ENCODE results near the gene SMPD2.

DNA sequence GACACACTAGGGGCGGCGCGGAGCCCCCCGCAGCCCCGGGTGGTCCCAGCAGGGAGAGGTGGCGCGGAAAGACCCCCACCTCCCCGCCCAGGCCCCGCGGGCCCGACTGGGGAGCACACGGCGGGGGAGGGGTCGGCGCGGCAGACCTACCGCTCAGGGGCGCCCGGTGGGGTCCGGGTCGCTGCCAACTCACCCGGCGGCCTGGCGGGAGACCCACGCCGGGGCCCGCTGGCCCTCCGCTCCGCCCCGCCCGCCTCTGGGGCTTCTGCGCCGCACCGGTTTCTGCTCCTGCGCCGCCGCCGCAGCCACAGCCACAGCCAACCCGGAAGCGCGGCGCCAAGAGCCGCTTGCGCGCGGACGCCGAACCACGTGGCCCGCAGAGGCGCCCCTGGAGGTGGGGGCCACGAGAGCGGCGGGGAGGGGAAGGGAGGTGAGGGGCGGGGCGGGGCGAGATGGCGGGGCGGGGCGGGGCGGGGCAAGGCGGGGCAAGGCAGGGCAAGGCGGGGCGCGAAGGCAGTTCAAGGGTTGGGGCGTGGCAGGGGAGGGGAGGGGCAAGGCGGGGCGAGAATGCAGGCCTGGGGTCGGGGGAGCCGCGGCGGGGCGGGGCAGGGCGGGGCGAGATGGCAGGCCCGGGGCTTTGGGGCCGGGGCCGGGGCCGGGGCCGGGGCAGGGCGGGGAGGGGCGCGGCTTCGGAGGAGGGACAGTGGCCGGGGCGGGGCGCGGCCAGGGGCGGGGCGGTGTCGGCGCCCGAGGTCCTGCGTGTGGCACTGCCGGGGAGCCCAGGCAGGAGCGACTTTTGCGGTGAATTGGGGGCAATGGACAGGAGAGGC lies 42.6 kb downstream of the SMPD2 start, which contains the start of gene ZBTB24:
- peak; percentile 80 for TF ChIP-seq POLR2AphosphoS5 (IDR thresholded peaks at IDR 0.05; ENCODE audit: low read depth, low read length)
- no peak for TF ChIP-seq TCF7L2 (IDR thresholded peaks at IDR 0.05; ENCODE audit: low read depth, low read length)
